RCC 7860 (cell line): Measurements from ENCODE around the gene PEX11B.

Source experiments
- DNase-seq: peaks from one replicate; pipeline ENCODE4 v3.0.0-alpha.2; 2015; ENCODE audit warnings: low spot score
- FAIRE-seq: peaks from 2 replicates; lab custom pipeline; 2012; peaks lifted over from hg19 to GRCh38; lab: Jason Lieb, UNC

PEX11B gene

GRCh38 chr1:145877923-145878486, 40.5 kb downstream of the PEX11B start:
- no peak for DNase-seq
- no peak for FAIRE-seq

- no peak for FAIRE-seq
- DNase-seq = no peak
Measured at GRCh38 chr1:145874646-145875045, 43.9 kb downstream of the PEX11B start.

- no peak for DNase-seq
- no peak for FAIRE-seq
Measured at GRCh38 chr1:145871994-145872924, 46.3 kb downstream of the PEX11B start.

- no peak for DNase-seq
- FAIRE-seq = no peak
Measured at GRCh38 chr1:145868232-145868631, 50.3 kb downstream of the PEX11B start.

- FAIRE-seq = no peak
- no peak for DNase-seq
Measured at GRCh38 chr1:145863282-145864018, 55.1 kb downstream of the PEX11B start.
